ENCODE data around the gene SPR.
A peak's percentile ranks its signal among the peaks of the same experiment; 100 is the strongest.

SPR gene

DNA sequence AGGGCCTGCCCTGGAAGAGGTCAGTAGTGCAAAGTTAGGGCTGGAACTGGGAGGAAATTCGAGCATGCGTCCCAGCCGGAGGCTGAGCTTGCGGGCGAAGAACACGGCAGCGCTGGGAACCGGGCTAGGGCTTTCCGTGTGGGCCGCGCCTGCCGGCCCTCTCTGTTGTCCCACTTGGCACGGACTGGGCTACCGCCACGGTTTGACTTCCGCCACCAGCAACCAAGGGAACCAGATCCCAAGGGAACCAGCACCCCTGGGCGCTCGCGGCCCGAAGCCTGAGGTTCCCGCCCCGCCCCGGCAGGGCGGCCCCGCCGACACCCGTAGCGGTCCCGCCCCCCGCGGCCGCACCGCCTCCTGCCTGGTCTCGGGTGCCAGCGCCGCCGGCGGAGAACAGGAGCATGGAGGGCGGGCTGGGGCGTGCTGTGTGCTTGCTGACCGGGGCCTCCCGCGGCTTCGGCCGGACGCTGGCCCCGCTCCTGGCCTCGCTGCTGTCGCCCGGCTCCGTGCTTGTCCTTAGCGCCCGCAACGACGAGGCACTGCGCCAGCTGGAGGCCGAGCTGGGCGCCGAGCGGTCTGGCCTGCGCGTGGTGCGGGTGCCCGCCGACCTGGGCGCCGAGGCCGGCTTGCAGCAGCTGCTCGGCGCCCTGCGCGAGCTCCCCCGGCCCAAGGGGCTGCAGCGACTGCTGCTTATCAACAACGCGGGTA lies at the start of gene SPR:
SPR (plus strand) TSS at position 377 of the 708 bp plus-strand sequence; CDS start at position 402, 25 bp downstream.
- no peak for FAIRE-seq

DNA sequence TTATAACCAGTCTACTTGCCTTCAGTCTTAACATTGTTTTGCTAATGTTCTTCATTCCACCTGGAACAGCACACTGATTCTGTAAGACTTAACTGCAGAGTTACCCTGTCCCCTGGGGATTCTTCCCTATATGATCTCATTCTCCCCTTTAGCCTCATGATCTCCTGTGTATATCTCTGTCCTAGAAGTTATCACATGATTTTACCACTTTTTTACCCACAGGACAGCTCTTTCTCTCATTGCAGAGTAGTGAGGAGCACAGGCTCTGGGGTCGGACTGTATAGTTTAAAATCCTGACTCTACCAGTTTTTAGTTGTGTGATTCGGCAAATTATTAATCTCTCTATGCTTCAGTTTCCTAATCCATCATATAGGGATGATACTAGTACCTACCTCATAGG lies 47.1 kb upstream of the SPR start:
- no peak for FAIRE-seq
- DNase-seq (ENCODE audit: low spot score), result no peak

More for the DNA sequence above, at the start of gene SPR:
- DNase-seq (ENCODE audit: low spot score), result peak; percentile 62

DNA sequence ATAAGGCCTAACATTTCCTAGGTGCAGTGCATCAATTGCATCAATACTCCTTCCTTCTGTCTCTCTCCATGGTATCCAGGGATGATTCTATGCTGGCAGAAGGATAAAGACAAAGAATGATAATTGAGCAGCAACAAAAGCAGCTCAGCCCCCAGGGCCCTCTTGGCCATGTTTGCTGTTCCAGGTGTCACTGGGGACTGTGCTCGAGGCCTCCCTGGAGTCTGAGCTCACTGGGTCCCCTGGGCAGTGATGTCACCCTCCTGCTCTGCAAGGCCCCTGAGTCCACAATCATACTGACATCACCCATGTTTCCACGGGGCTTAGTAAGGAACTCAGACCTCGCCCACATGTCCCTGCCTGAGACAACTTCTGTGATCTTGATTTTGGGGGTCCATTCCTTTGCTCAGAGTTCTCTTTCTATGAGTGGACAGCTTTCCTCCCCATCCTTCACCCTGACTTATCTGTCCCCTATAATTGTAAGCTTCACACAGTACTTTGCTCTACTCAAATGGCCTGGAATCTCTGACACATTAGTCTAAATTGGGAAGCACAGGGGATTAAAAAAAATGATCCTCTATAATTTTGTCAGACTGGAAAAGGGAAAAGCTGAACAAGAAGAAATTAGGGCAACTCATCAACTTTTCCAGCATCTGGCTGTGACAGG lies 45.6 kb upstream of the SPR start:
- DNase-seq (ENCODE audit: low spot score), result no peak
- FAIRE-seq, result no peak

DNA sequence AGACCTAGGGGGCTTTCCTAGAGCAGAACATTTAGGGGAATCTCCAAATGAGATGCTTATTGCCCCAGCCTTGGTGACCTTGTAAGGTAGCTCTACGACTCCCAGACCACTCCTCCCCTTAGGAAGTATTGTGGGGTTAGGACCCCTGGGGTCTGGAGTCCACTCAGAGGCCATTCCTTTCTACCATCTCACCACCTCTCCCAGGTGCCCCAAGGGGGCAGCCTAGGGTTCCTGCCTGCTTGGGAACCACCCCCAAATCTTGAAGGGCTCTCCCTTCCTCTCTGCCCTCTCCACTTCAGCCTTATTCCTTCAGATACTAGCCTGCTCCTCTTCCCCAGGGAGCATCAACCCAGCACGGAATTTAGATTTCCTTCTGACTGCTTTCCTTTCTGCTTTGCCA lies 43.9 kb upstream of the SPR start:
- FAIRE-seq, result no peak
- no peak for DNase-seq (ENCODE audit: low spot score)

DNA sequence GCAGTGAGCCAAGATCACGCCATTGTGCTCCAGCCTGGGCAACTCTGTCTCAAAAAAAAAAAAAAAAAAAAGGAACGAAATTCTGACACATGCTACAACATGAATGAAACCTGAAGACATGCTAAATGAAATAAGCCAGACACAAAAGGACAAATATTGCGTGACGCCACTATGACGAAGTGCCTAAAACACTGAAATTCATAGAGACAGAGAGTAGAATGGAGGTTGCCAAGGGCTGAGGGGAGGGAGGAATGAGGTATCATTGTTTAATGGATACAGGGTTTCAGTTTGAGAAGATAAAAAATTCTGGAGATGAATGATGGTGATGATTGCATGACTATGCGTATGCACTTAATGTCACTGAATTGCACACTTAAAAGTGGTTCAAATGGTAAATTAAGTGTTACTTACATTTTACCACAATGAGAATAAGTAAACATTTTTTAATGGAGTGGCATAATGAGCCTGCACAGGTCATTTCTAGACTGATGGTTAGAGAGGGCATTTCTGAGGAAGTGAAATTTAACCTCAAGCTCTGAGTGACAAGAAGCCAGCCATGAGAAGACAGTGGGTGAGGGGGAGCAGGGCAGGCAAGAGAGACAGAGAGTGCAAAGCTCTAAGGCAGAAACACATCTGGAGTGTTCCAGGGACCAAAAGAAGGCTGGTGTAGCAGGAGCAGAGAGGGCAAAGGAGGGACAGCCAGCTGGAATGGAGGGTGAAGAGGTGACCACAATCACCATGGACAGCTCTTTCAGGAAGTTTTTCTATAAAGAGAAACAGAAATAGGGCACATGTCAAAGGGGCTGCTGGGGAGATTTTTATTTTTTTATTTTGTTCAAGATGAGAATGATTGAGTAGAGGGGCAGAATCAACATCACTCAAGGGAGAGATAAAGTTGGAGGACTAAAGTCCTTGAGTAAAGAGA lies 40.8 kb upstream of the SPR start:
- no peak for FAIRE-seq
- DNase-seq (ENCODE audit: low spot score), result no peak

DNA sequence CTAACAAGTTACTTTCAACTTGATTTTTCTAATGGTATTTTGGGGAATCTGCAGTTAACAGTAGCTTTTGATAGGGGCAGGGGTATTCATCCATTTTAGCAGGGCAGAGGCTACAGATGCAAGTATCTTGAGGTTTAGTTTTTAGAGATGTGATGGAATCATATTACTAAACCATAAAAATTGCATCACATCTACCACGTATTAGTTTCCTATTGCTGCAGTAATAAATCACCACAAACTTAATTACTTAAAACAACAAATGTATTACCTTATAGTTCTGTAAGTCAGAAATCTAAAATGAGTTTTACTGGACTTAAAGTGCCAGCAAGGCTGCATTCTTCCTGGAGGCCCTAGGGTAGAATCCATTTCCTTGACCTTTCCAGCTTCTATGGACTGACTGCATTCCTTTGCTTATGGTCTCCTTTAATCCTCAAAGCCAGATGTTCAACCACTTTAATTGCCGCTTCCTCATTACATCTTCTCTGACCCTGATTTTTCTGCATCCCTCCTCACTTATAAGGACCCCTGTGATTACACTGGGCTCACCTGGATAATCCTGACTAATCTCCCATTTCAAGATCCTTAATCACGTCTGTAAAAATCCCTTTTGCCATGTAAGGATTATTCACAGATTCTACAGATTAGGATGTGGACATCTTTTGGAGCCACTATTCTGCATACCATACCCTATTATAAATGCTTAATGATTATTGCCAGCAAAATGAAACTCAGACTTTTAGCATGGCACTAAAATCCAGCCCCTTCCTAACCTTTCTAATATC lies 39.5 kb upstream of the SPR start:
- DNase-seq (ENCODE audit: low spot score), result no peak
- no peak for FAIRE-seq

DNA sequence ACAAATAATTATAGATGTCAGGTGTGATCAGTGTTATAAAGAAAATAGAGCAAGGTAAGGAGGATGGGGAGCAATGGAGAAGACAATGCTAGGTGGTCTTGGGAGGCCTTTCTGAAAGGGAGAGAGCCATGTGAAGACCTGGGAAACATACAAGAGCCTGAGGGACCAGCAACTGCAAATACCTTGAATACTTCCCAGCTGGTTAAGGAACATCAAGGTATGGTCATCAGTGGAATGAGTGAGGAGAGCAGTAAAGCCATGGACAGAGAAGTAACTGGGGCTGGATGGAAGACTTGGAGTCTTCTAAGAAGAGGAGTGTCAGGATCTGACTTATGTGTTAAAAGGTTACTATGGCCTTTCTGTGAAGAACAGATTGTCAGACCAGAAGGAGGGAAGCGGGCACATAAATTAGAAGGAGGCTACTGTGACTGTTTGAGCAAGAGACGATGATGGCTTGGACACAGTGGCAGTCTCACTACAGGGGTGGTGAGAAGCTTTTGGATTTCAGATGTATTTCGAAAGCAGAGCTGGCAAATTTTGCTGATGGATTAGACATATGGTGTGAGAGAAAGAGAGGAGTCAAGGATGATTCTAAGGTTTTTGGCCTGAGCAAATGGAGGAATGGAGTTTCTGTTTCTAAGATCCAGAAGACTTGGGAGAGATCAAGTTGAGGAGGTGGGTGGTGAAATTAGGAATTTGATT lies 38.6 kb upstream of the SPR start:
- FAIRE-seq, result no peak
- DNase-seq (ENCODE audit: low spot score), result no peak

DNA sequence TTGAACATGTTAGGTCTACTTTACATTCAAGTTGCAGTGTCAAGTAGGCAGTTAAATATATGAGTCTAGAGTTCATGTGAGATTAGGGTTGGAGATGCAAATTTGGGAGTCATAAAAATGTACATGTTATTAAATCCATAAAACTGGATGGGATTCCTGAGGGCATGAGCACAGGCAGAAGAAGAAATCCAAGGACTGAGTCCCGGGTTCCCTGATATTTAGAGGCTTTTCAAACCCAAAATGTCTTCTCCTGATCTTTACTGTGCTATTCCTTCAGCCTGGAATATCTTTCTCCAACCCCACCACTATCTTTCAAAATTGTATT lies 38.1 kb upstream of the SPR start:
- DNase-seq (ENCODE audit: low spot score), result no peak
- FAIRE-seq, result no peak

DNA sequence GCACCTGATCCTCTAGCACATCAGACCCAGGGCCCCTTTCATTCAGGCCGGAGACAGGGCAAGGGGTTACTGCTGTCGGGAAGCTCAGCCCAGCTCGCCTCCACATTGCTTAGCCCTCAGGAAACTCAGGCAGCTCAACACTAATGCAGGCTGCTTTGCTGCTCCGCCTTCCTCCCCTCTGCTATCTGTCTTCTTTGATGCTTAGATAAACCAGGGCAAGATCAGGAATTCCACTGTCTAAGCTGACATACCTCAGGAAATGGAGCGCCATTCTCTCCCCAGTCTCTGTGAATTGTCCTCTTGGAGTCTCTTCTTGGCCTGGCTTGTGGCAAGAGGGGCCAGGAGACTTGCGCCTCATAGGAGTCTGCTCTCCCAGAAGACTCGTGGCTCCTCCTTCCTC lies 35.9 kb upstream of the SPR start:
- DNase-seq (ENCODE audit: low spot score) (no peak), FAIRE-seq (no peak)

DNA sequence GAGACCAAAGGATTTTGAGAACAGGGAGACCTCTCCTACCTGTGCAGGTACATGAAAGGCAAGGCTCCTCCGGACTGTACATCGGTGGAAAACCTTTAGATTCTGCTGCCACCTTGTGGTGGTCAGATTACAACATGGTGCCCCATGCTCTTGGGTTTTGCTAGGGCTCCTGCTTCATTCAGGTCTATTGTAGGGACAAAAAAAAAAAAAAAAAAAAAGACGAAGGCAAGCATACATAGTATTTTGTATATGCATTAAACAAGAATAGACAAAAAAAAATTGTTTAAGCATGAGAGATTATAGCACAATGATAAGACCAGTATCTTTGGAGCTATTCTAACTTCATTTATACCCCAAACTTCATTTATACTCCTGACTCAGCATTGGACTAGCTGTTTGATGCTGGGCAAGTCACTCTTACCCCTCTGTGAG lies 27.4 kb upstream of the SPR start:
- peak; percentile 34 for DNase-seq (ENCODE audit: low spot score)
- no peak for FAIRE-seq

DNA sequence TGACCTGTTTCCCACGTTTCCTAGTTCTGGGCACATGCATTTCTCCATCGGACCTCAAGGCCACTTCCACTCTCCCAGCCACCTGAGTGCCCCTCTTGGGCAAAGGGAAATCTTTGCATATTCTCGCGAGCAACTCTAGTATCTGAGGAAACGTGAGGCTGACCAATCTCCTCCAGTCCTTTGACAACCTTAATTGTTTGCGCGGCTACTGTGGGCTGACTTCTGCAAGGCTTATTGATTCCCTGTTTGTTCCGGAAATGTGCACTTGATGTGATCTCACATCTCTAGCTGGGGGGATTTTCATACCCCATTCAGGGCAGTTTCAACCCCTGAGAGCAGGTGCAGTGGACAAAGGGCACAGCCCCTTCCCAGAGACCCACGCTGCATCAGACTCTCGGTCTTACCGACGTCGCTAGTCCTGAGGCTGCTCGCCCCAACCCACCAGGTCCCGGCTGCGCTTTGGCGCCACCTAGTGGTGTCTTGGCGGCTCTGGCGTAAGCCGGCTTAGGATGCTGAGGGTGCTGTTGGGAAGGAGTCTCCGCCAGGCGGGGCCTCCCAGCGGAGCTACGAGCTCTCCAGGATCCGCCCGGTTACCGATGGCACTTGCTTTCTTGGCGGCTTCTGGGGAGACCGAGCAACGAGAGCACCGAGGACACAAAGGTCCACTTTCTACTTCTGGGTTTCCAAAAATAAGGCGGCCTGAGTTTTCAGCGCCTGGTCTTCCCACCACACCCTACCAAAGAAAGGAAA lies 24.8 kb upstream of the SPR start:
- DNase-seq (ENCODE audit: low spot score) (peak; percentile 67), FAIRE-seq (no peak)

DNA sequence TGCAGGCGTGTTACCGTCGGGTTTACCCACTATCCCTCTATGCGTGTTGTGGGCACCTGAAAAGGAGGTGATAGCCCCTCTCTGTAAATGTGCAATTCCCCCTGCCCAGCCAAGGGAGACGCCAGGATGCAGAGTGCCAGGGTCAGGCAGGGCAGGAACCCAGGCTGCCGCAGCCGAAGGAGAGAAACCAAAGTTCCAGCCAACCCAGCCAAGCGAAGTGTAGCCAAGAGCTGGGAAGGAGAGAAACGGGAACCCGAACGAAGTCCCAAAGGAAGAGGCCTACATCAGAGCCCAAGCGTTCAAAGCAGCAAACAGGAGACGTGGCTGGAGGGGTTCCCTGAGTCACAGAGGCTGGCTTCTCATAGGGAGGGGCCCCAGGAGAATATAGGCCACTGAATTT lies 24.2 kb upstream of the SPR start:
- DNase-seq (ENCODE audit: low spot score) (no peak), FAIRE-seq (no peak)

DNA sequence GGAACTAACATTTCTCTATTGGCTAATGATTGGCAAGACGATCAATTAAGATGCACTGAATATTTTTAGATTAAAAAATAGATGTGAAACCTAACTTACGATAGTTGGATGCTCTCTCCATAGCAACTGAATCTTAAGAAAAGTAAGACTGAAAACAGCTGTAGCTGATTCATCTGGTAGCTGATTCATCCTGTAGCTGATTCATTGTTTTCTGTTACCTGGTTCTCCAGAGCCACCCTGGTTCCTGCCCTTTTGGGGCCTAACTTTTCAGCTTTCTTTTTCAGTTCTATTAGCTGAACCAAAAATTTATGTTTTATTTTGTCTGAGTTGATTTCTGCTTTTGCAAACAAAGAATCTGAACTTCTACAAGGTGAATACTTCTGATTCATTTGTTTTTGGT lies 22.7 kb upstream of the SPR start:
- DNase-seq (ENCODE audit: low spot score), result peak; percentile 74

DNA sequence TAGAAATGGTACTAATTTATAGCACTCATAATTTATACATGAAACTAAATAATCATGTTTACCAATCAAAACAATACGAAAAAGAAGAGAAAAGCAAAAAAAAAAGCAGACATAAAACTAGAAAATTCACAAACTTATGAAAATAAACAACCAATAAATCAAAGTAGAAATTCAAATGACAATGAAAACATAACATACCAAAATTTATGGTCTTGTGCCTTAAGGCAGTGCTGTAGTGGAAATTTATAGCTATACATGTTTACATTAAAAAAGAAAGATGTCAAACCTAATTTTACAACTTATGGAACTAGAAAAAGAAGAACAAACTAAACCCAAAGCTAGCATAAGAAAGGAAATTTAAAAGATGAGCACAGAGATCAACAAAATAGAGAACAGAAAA lies 16.1 kb upstream of the SPR start:
- DNase-seq (ENCODE audit: low spot score) (no peak), FAIRE-seq (no peak)

More for the DNA sequence above, 22.7 kb upstream of the SPR start:
- FAIRE-seq, result peak; percentile 84

DNA sequence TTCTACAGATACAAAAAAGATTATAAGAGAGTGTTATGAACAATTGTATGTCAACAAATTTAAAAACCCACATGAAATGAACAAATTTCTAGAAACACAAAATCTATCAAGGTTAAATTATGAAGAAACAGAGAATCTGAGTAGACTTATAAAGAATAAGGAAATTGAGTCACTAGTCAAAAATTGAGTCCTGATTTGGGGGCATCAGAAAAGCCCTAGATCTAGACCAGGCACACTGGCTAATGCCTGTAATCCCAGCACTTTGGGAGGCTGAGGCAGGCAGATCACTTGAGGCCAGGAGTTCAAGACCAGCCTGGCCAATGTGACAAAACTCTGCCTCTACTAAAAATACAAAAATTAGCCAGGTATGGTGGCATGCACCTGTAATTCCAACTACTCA lies 15.3 kb upstream of the SPR start:
- no peak for DNase-seq (ENCODE audit: low spot score)
- FAIRE-seq, result no peak

DNA sequence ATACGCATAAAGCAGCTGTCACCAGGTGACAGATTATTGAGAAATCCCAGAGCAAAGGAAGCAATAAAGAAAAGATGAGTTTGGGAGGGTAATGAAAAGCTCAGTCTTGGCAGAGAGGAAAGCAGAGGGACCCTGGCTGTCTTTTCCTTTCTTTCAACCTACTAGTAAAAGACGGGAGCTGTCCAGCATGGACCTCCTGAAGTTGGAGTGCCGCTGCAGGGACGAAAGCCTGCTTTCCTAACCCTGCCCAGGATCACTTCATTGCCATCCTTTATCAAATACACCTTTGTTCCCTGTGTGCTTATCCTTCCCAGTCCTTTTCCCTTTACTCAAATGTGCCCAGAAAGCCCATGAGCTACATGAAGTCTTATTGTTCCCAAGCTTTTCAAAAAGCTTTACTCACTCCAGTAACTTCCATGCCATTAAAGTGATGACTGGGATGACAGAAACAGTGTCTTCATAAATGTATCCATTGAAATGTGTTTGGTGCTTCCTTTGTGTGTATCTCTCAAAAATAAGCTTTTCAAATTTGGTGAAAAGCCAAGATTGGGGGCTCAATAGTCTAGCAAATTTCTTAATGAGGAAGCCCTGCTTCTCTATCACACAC lies 3.7 kb upstream of the SPR start:
- DNase-seq (ENCODE audit: low spot score) (no peak), FAIRE-seq (no peak)

DNA sequence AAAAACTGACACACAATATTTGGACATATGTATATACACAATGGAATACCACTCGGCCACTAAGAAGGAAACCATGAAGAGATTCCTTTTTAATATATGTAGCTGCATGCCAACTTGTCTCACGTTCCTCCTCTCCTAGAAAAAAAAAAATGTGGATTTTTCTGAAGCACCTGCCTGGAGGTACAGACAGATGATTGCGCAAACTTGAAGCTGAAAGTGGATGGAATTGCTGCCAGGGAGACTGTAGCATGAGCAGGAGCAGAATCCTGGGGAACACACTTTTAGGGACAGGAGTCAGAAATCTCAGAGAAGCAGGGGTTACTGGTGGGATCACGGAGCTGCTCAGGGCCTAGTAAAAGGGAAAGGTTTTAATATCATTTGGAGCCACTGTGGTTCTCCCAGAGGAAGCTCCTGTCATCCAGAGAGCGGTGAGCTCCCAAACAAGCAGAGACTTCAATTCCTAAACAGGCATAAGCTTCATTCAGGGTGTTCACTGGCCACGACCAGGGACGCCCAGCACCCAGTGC lies 640 bp upstream of the SPR start:
- no peak for FAIRE-seq
- no peak for DNase-seq (ENCODE audit: low spot score)

DNA sequence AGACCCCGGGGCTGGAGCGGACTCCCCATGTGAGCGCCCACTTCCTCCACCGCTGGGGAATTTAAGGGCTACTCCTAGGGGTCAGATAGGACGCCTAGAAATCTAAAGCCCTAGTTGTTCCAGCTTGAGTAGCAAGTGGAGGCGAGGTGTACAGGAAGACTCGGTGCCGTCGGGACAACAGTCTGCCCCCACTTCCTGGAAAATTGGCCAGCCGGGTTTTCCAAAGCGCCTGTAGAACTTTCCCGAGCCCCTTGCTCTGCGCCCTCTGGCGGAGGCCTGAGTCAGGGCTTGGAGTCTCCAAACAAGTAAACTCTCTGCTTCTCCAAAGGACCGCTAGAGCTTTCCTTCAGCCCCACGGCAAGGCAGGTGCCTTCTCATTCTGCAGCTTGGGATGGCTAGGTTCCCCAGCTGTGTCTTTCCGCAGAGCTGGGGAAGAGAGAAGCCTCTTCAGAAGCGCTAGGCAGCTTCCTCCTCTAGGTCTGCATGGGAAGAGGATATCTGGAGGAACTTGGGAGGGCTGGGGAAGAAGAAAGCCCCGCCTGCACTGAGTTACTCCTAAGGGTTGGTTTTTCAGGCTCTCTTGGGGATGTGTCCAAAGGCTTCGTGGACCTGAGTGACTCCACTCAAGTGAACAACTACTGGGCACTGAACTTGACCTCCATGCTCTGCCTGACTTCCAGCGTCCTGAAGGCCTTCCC lies 681 bp downstream of the SPR start:
- DNase-seq (ENCODE audit: low spot score) (peak; percentile 78), FAIRE-seq (peak; percentile 62)
